NCI-H1105 treated with DMSO at 0.1 percent for 48 hours (cell line): ENCODE results near the gene NLGN1.
"Not testable (repeated sequence)": the region's sequence is repeated elsewhere in the genome, so short reads cannot be mapped to it uniquely, and the experiment has no call there.

Source experiments
- DNase-seq: peaks from one replicate; lab custom pipeline; 2025; lab: John Stamatoyannopoulos, UW

The NLGN1 gene

GRCh38 chr3:173429527-173429926, 32.0 kb downstream of the NLGN1 start:
- no peak for DNase-seq

- DNase-seq = no peak
Measured at GRCh38 chr3:173430576-173430975, 33.0 kb downstream of the NLGN1 start.

GRCh38 chr3:173439004-173439403, 41.5 kb downstream of the NLGN1 start:
- DNase-seq = no peak

- DNase-seq = no peak
Measured at GRCh38 chr3:173440514-173440913, 43.0 kb downstream of the NLGN1 start.

GRCh38 chr3:173451561-173451960, 54.0 kb downstream of the NLGN1 start:
- DNase-seq = not testable (repeated sequence)

- DNase-seq = no peak
Measured at GRCh38 chr3:173463250-173463649, 65.7 kb downstream of the NLGN1 start.

- DNase-seq = no peak
Measured at GRCh38 chr3:173465112-173465511, 67.6 kb downstream of the NLGN1 start.

GRCh38 chr3:173465898-173466678, 68.5 kb downstream of the NLGN1 start:
- no peak for DNase-seq

- no peak for DNase-seq
Measured at GRCh38 chr3:173467501-173467900, 70.0 kb downstream of the NLGN1 start.

- DNase-seq = no peak
Measured at GRCh38 chr3:173473237-173473636, 75.7 kb downstream of the NLGN1 start.

GRCh38 chr3:173479301-173479700, 81.8 kb downstream of the NLGN1 start:
- DNase-seq = no peak

GRCh38 chr3:173501931-173502489, 104.5 kb downstream of the NLGN1 start:
- DNase-seq = peak; percentile 62

GRCh38 chr3:173502983-173503568, 105.5 kb downstream of the NLGN1 start:
- peak; percentile 83 for DNase-seq

- DNase-seq = peak; percentile 53
Measured at GRCh38 chr3:173510565-173510964, 113.0 kb downstream of the NLGN1 start.

- no peak for DNase-seq
Measured at GRCh38 chr3:173513123-173513522, 115.6 kb downstream of the NLGN1 start.

GRCh38 chr3:173529062-173529711, 131.6 kb downstream of the NLGN1 start:
- DNase-seq = no peak

- DNase-seq = peak; percentile 21
Measured at GRCh38 chr3:173531602-173532001, 134.1 kb downstream of the NLGN1 start.

GRCh38 chr3:173538410-173538809, 140.9 kb downstream of the NLGN1 start:
- no peak for DNase-seq

- DNase-seq = not testable (repeated sequence)
Measured at GRCh38 chr3:173545590-173545989, 148.0 kb downstream of the NLGN1 start.

GRCh38 chr3:173547070-173547469, 149.5 kb downstream of the NLGN1 start:
- no peak for DNase-seq

GRCh38 chr3:173548261-173548660, 150.7 kb downstream of the NLGN1 start:
- no peak for DNase-seq

- DNase-seq = no peak
Measured at GRCh38 chr3:173552526-173552925, 155.0 kb downstream of the NLGN1 start.
